Non-pigmented ciliary epithelial cell (primary cell): ENCODE measurements around the gene IQGAP2.

Experiments used
- DNase-seq: peaks from one replicate; pipeline ENCODE4 v3.0.0-alpha.2; 2010; ENCODE audit warnings: low read depth

The IQGAP2 gene

DNA sequence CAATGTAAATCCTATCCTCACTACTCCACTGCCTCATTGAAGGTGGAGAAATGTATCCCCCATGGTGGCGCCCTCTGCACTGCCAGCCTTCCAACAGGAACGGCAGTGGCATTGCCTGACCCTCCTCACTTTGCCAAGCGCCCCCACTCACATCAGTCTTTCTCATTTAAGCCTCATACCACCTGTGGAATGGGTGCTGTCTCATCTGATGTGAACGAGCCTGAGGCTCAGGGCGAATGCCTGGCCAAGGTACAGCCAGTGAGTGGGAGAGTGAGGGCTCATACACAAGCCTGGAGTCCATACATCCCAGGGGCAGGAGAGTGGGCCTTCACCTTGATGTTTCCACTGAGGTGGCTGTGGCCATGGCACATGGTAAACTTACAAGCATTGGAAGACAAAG, 209.9 kb downstream of the IQGAP2 start:
- DNase-seq, result no peak

GRCh38 chr5:76615759-76616158, 212.7 kb downstream of the IQGAP2 start:
- no peak for DNase-seq

DNA sequence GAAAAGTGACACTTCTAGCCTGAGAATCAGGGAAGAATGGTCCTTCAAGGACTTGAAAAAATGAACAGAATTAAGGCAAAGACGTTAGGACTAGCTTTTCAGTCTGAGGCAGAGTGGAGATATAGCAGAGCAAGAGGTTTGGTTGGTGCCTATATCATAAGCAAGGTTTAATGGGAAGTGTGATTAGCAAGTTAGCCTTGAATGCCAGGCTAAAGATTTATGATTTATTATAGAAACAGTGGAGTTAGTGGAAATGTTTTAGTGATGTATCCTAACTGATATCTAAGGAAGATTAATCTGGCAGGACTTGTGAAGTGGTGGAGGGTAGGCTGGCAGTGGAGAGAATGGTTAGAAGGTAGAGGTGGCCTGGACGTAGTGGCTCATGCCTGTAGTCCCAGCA, 213.1 kb downstream of the IQGAP2 start:
- DNase-seq, result no peak

GRCh38 chr5:76617229-76617628, 214.1 kb downstream of the IQGAP2 start:
- DNase-seq, result no peak

GRCh38 chr5:76617675-76618074, 214.6 kb downstream of the IQGAP2 start:
- DNase-seq, result peak; percentile 80

GRCh38 chr5:76620166-76620565, 217.1 kb downstream of the IQGAP2 start:
- DNase-seq, result no peak

DNA sequence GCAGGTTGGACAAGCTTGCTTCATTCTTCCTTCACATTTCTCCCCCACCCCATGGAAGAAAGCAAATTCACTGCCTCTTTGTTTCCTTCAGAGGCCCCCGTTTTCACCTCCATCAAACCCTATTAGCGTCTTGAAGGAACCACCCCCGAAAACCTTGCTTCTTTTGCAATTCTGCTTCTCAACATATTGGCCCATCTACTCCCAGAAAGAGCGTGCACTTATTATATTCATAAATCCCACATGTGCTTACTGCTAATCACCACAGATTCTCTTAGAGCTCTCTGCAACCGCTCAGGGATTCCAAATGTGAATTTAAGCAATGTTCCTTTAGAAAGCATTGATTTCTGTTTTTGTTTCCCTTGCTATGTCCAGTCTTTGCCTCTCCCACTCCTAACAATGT, 219.0 kb downstream of the IQGAP2 start:
- DNase-seq, result no peak

GRCh38 chr5:76622973-76623596, 220.0 kb downstream of the IQGAP2 start, which contains the start of gene F2RL2:
Gene F2RL2, minus strand, starts transcription at chr5:76623403. Its CDS starts 173 bp downstream, at chr5:76623230.
- peak; percentile 80 for DNase-seq

DNA sequence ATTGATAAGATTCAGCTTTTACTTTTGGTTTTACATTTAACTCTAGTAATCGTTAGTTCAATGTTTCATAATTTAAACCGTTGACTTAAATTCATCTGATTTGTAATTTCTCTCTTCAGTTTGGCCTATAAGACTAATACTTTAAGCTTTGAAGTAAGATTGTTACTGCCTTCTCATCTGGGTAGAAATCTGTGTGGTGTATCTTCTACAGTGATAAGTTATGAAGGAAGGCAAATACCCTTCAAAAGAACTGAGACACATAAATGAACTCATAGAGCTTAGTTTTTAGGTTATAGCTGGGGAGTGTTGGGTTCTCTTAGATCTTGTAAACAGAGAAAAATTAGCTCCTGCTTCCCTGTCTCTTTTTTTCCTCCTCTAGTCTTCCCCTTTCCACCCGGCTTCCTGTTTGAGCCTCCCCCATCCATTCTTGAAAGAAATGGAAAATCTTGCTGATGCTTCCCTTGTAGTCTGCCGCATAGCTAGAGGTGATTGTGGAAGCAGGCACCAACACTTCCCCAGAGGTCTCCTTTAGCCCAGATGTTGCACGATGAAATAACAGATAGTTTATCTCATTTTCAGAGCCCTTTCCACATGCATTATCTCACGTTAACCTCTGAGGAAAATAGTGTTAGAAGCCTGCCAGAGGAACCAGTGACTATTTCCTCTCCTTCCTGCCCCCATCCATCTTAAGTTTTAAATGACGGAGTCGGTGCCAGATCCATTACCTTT, 222.2 kb downstream of the IQGAP2 start:
- no peak for DNase-seq

- DNase-seq, result no peak
Measured at GRCh38 chr5:76626738-76627137, 223.7 kb downstream of the IQGAP2 start.

- DNase-seq, result no peak
Measured at GRCh38 chr5:76634661-76635060, 231.6 kb downstream of the IQGAP2 start.

DNA sequence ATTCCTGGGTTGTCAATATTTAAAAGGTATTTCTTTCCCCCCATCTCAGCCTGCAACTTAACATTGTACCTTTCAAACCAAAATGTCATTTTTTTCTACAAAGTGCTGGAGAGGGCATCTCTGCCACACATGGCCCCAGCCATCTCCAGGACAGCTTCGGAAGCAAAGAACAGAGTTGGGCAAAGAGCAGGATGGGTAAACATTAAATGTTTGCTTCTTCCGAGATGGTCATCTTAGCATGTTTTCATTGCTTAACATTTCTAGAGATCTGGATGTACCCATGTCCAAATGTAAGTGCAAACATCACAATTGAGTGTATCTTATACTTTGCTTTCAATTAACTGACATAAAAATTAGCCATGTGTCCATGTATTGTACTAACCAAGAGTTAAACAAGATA, 234.4 kb downstream of the IQGAP2 start:
- DNase-seq, result no peak

GRCh38 chr5:76638479-76638878, 235.4 kb downstream of the IQGAP2 start:
- no peak for DNase-seq

- DNase-seq, result no peak
Measured at GRCh38 chr5:76641514-76642120, 238.5 kb downstream of the IQGAP2 start.

- DNase-seq, result no peak
Measured at GRCh38 chr5:76642390-76643040, 239.4 kb downstream of the IQGAP2 start.

DNA sequence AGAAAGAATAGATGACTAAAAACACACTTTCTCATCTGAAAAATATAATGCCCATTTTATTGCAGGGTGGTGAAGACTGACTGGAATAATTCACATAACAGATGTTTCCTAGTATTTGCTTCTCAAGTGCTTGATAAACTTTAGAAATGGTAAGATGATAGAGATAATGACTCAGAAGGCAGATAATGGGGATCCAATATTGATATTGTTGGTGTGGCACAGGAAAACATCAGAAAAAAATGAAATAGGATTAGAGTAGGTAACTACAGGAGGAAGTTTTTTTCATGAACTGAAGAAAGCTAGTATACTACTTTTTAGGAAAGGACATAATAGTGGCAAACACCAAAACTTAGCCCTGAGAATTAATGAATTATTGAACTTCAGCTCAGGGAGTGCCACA, 240.3 kb downstream of the IQGAP2 start:
- DNase-seq, result no peak

- DNase-seq, result no peak
Measured at GRCh38 chr5:76649140-76649539, 246.1 kb downstream of the IQGAP2 start.

- DNase-seq, result no peak
Measured at GRCh38 chr5:76652809-76653414, 249.8 kb downstream of the IQGAP2 start.

- no peak for DNase-seq
Measured at GRCh38 chr5:76657091-76657490, 254.0 kb downstream of the IQGAP2 start.

GRCh38 chr5:76657683-76658311, 254.7 kb downstream of the IQGAP2 start:
- DNase-seq, result no peak

- no peak for DNase-seq
Measured at GRCh38 chr5:76660360-76660759, 257.3 kb downstream of the IQGAP2 start.

- no peak for DNase-seq
Measured at GRCh38 chr5:76662521-76662920, 259.4 kb downstream of the IQGAP2 start.
